ENCODE measurements around the gene TTC12.

DNA sequence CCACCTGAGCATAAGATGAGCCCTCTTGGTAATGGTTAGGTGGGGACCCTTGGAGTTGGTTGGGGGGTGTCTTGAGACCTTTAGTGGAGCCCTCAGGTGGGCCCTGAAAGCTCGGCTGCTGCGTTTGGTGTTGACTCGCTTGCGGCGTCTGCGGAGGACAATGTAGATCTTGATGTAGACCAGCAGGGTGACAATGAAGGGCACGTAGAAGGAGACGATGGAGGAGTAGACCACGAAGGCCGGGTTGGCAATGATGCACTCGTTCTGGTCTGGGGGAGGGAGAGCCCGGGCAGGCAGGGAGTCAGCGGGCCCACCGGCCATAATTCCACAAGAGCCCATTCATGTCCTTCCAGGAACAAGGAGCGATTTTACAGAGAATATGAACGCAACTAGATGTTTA is 101.0 kb downstream of the TTC12 start:
- TF ChIP-seq CREB1 (IDR thresholded peaks at IDR 0.05; ENCODE audit: low read depth) (no peak), TAF1 (IDR thresholded peaks at IDR 0.05; ENCODE audit: low read depth) (no peak), YY1 (IDR thresholded peaks at IDR 0.05; ENCODE audit: low read depth) (no peak), EP300 (IDR thresholded peaks at IDR 0.05; ENCODE audit: borderline replicate concordance) (no peak), RAD21 (IDR thresholded peaks at IDR 0.05; ENCODE audit: low read depth) (no peak), NFIC (IDR thresholded peaks at IDR 0.05) (no peak), REST (IDR thresholded peaks at IDR 0.05; ENCODE audit: low read depth) (no peak), MAX (IDR thresholded peaks at IDR 0.05) (no peak), CEBPB (IDR thresholded peaks at IDR 0.05) (no peak)

Measured in Ishikawa (cell line).